Measurements from ENCODE around the gene SLC6A1. TPM values are rescaled to one million over a fixed set of nuclear protein-coding genes. Genes with fewer than 3 reads are reported as not detected.

The SLC6A1 gene
- total RNA-seq, 3 donors from 2014 or later = 0.14 to 0.35 (median 0.20) TPM

DNA sequence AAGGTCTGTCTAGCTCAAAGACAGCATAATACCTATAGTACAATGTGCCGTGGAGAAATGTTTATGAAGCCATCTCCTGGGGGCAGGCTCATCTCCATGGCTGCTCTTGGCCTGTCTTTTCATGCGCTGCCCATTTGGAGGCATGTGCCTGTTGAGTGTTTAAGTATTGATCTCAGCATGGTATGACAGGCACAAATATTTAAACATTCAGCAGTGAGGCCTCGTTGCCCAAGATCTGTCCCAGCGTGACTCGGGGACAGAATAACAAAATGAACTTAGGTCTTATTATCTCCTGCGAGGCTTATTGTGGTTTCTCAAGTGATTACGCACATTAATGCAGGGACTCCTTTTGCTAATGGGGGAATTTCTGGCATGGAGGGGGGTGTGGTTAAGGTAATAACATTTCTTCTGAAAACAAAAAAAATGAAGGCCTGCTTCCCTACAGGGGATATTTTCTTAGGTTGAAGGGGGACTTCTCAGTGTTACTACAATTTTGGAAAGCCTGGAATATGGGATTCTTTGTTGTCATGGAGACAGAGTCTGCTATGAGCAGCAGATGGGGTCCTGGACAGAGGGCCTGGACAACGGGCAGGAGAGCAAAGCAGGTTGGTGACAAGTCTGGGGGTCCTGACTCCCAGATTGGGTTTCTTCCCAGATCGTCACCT lies 4.4 kb upstream of the SLC6A1 start:
- DNase-seq (no peak), ATAC-seq (no peak)
- intact Hi-C loops (cut with DNase I, micrococcal nuclease) = no loop called here
- no peaks in the 10 kb centered on the region for H3K36me3 ChIP-seq (ENCODE audit: low read depth)
- H3K9me3 ChIP-seq = no peaks in the 10 kb centered on the region
- H3K4me1 ChIP-seq (ENCODE audit: low read depth) = no peaks in the 10 kb centered on the region
- no peak overlapping the region for H3K4me3 ChIP-seq
- TF ChIP-seq, protein P1, sequence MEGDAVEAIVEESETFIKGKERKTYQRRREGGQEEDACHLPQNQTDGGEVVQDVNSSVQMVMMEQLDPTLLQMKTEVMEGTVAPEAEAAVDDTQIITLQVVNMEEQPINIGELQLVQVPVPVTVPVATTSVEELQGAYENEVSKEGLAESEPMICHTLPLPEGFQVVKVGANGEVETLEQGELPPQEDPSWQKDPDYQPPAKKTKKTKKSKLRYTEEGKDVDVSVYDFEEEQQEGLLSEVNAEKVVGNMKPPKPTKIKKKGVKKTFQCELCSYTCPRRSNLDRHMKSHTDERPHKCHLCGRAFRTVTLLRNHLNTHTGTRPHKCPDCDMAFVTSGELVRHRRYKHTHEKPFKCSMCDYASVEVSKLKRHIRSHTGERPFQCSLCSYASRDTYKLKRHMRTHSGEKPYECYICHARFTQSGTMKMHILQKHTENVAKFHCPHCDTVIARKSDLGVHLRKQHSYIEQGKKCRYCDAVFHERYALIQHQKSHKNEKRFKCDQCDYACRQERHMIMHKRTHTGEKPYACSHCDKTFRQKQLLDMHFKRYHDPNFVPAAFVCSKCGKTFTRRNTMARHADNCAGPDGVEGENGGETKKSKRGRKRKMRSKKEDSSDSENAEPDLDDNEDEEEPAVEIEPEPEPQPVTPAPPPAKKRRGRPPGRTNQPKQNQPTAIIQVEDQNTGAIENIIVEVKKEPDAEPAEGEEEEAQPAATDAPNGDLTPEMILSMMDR (IDR thresholded peaks at IDR 0.05) = no peak

DNA sequence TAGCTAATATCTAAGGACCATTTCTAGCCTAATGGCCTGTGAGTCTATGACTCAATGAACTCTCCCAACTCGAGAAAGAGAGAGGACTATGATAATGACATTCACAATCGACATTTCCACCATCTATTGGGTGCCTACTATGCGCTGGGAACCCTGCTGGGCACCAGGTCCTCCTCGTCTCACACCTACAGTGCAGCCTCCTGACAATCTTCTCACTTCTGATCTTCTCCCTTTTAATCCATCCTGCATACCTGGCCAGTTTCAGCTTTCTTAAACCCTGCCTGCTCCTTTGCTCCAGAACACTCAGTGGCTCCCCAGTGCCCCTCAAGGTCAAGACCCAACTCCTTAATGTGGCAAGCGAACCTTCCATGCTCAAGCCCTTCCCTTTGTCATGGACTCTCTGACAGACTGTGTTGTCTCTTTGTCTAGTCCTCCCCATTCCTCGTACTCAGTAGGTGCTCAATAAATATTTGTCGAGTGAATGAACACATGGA lies 3.5 kb upstream of the SLC6A1 start:
- no peaks in the 10 kb centered on the region for H3K36me3 ChIP-seq (ENCODE audit: low read depth)
- TF ChIP-seq, protein P1 (IDR thresholded peaks at IDR 0.05) = no peak
- ATAC-seq (no peak), DNase-seq (no peak)
- H3K9me3 ChIP-seq = no peaks in the 10 kb centered on the region
- no peak overlapping the region for H3K4me3 ChIP-seq
- intact Hi-C loops (cut with DNase I, micrococcal nuclease) = no loop called here
- H3K4me1 ChIP-seq (ENCODE audit: low read depth) = no peaks in the 10 kb centered on the region

DNA sequence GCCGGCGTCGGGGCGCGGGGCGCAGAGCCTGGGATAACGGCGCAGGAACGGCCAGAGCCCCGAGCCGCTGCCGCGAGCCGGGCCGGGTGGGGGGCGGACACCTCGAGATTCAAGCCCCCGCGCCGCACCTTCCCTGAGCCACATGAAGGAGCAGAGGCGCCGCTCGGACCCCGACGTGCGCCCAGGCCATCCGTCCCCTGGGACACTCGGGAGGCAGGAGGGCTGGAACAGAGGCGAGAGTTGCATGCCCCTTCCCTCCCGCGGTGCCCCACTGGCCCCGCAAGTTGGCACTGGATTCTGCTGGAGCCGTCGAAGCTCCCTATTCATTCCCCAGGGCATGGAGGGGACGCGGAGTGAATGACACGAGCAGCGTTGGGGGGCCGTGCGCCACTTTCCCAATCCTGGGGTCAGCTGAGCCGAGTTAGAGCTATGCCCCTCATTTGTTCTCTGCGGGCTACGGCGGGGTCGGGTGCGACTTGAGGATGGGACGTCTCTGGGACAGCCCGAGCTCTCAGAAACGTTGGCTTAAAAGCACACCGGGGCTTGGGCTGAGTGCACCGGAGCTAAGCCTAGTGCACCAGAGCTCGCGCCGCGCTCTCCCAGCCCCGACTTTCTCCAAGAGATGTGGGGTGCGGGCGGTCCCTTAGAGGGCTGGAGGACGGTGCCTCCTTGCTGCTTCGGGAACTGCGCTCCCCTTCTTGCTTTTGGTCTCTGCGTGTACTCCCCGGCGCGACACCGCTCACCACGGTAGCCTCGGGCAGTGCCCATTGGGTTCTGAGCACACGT lies 588 bp downstream of the SLC6A1 start:
- TF ChIP-seq, protein P1 (IDR thresholded peaks at IDR 0.05) = no peak
- no peaks in the 10 kb centered on the region for H3K9me3 ChIP-seq
- no peaks in the 10 kb centered on the region for H3K4me1 ChIP-seq (ENCODE audit: low read depth)
- H3K36me3 ChIP-seq (ENCODE audit: low read depth) = no peaks in the 10 kb centered on the region
- ATAC-seq (no peak), DNase-seq (no peak)
- H3K4me3 ChIP-seq = no peak overlapping the region
- intact Hi-C loops (cut with DNase I, micrococcal nuclease) = no loop called here

DNA sequence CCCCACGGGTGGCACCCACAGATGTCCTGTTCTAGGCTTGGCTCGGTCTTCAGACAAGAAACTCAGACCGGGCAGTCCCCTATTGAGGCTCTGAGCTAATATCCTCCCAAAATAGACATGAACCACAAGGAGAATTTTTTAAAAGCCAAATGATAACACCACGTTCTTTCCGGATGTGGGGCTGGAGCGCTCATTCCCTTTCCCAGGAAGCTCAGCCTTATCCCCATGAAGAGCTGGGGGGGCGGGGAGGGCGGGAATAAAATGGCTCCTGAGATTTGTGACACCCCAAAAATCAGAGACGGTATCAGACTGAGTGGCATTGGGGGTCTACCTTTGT lies 1.1 kb downstream of the SLC6A1 start:
- Histone ChIP-seq H3K9me3 (no peaks in the 10 kb centered on the region), H3K36me3 (ENCODE audit: low read depth) (no peaks in the 10 kb centered on the region), H3K4me3 (no peak overlapping the region), H3K4me1 (ENCODE audit: low read depth) (no peaks in the 10 kb centered on the region)
- no peak for DNase-seq
- TF ChIP-seq, protein P1 (IDR thresholded peaks at IDR 0.05) = no peak
- intact Hi-C loops (cut with DNase I, micrococcal nuclease) = no loop called here
- ATAC-seq = no peak

DNA sequence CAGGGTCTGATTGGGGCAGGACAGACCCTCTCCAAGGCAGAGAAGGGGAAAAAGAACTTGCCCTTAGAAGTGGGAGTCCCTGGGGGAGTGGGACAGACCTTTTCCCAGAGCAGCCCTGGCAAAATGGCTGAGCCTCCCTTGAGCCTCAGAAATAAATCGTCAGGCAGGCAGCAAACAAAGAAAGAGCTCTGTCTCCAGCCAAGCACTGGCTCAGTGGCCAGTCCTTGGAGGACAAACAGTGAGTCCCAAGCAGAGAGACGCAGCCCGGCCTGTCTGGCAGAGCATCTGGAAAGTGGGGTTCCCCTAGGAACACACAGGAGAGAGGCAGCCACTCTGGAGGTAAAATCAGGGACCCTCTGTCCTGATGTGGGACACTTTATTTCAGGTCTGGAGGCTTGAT lies 1.8 kb downstream of the SLC6A1 start:
- DNase-seq = no peak
- TF ChIP-seq, protein P1 (IDR thresholded peaks at IDR 0.05) = no peak
- H3K4me3 ChIP-seq = no peak overlapping the region
- no peaks in the 10 kb centered on the region for H3K4me1 ChIP-seq (ENCODE audit: low read depth)
- intact Hi-C loops (cut with DNase I, micrococcal nuclease) = no loop called here
- H3K9me3 ChIP-seq = no peaks in the 10 kb centered on the region
- ATAC-seq = no peak
- no peaks in the 10 kb centered on the region for H3K36me3 ChIP-seq (ENCODE audit: low read depth)

Data from mucosa of descending colon (tissue), 3 donors.